HepG2 (cell line): Measurements from ENCODE around the gene PSPH. TPM values are rescaled to one million over a fixed set of nuclear protein-coding genes. Genes with fewer than 3 reads are reported as not detected.

Source experiments
- ARID4A ChIP-seq: sonication (generic); formaldehyde crosslinking; IDR thresholded peaks from 2 replicates; pipeline ENCODE4 v1.5.0; 2020; ENCODE audit warnings: mild to moderate bottlenecking, missing genetic modification reagents, borderline replicate concordance
- CCDC6 ChIP-seq: sonication (generic); formaldehyde crosslinking; IDR thresholded peaks from 2 replicates; pipeline ENCODE4 v1.8.1; 2022; ENCODE audit warnings: mild to moderate bottlenecking, missing genetic modification reagents, moderate library complexity
- DNMT3B ChIP-seq: conservative IDR thresholded peaks from 2 replicates; pipeline ENCODE4 v1.6.1; 2016; ENCODE audit warnings: missing biosample characterization, control low read depth
- ETV6 ChIP-seq: sonication (generic); formaldehyde crosslinking; conservative IDR thresholded peaks from 2 replicates; pipeline ENCODE4 v1.4.0; 2020; ENCODE audit warnings: missing genetic modification reagents
- FOXP1 ChIP-seq, 2 experiments: fragments of 450-650 bp in 1 of 2; IDR thresholded peaks; 2 replicates each; pipeline ENCODE4 v1.6.1; 2017 to 2018; ENCODE audit warnings: antibody characterized with exemption in 1 of 2
- NR1H2 ChIP-seq: sonication (generic); formaldehyde crosslinking; IDR thresholded peaks from 2 replicates; pipeline ENCODE4 v1.8.1; 2022; ENCODE audit warnings: low read depth, missing genetic modification reagents, borderline replicate concordance
- PBX3 ChIP-seq: sonication (generic); formaldehyde crosslinking; IDR thresholded peaks from 2 replicates; pipeline ENCODE4 v1.8.1; 2023; ENCODE audit warnings: missing genetic modification reagents, inconsistent platforms, borderline replicate concordance
- RBAK ChIP-seq: sonication (generic); formaldehyde crosslinking; IDR thresholded peaks from 2 replicates; pipeline ENCODE4 v1.5.1; 2020; ENCODE audit warnings: mild to moderate bottlenecking, missing genetic modification reagents
- SKI ChIP-seq: fragments of 450-650 bp; IDR thresholded peaks from one replicate; pipeline ENCODE4 v1.6.1; 2018; ENCODE audit warnings: mild to moderate bottlenecking; ENCODE audit not compliant: partially characterized antibody
- ZFAT ChIP-seq: sonication (generic); formaldehyde crosslinking; conservative IDR thresholded peaks from 2 replicates; pipeline ENCODE4 v1.8.1; 2023; ENCODE audit warnings: missing genetic modification reagents, inconsistent platforms
- ZFY ChIP-seq: sonication (generic); formaldehyde crosslinking; IDR thresholded peaks from 2 replicates; pipeline ENCODE4 v1.4.0; 2020; ENCODE audit warnings: missing genetic modification reagents
- ZNF256 ChIP-seq: sonication (generic); formaldehyde crosslinking; conservative IDR thresholded peaks from 2 replicates; pipeline ENCODE4 v1.4.0; 2020; ENCODE audit warnings: missing genetic modification reagents
- ZNF484 ChIP-seq: sonication (generic); formaldehyde crosslinking; IDR thresholded peaks from 2 replicates; pipeline ENCODE4 v1.5.1; 2020; ENCODE audit warnings: mild to moderate bottlenecking, low read depth, missing genetic modification reagents, borderline replicate concordance
- ZNF619 ChIP-seq: sonication (generic); formaldehyde crosslinking; IDR thresholded peaks from 2 replicates; pipeline ENCODE4 v1.4.0; 2020; ENCODE audit warnings: mild to moderate bottlenecking, missing genetic modification reagents
- ZNF780A ChIP-seq: sonication (generic); formaldehyde crosslinking; IDR thresholded peaks from 2 replicates; pipeline ENCODE4 v1.8.0; 2022; ENCODE audit warnings: mild to moderate bottlenecking, missing genetic modification reagents, moderate library complexity
- polyA plus RNA-seq, 8 experiments: library from polyadenylated mRNA; depleted of rRNA in 3 of 8; stranded (reverse) in 7 of 8; unstranded in 1 of 8; fragments of >200 nt; fragmentation: Illumina TruSeq in 4 of 8; extraction: Trizol in 4 of 8; gene quantifications; 2 replicates each; pipeline versions ENCODE4 v1.2.1 to v1.2.3, GENCODE V29; 2011 to 2016; ENCODE audit warnings: low read depth in 4 of 8, missing spikeins in 1 of 8, mixed read lengths in 1 of 8; ENCODE audit not compliant: insufficient read depth in 1 of 8
- total RNA-seq, 5 experiments: library from RNA; depleted of rRNA; stranded (reverse); fragments of >200 nt; fragmentation: Illumina TruSeq; extraction: Trizol; gene quantifications; 2 replicates each; pipeline ENCODE4 v1.2.3, GENCODE V29; 2016; ENCODE audit warnings: low read depth in 1 of 5
- TF ChIP-seq, protein P1 (sequence below): IDR thresholded peaks from 2 replicates; pipeline ENCODE4 v1.6.1; 2016; ENCODE audit warnings: low read depth, control low read depth
- TF ChIP-seq, protein P2 (sequence below): sonication (generic); formaldehyde crosslinking; IDR thresholded peaks from 2 replicates; pipeline ENCODE4 v1.8.0; 2022; ENCODE audit warnings: missing genetic modification reagents, mild to moderate bottlenecking, inconsistent platforms, borderline replicate concordance

Gene PSPH
- total and polyA plus RNA-seq, 2 of the 13 experiments (the other 11 are each of a cell fraction or from before 2014, with no cell fraction given), result 85.5 to 124 TPM

DNA sequence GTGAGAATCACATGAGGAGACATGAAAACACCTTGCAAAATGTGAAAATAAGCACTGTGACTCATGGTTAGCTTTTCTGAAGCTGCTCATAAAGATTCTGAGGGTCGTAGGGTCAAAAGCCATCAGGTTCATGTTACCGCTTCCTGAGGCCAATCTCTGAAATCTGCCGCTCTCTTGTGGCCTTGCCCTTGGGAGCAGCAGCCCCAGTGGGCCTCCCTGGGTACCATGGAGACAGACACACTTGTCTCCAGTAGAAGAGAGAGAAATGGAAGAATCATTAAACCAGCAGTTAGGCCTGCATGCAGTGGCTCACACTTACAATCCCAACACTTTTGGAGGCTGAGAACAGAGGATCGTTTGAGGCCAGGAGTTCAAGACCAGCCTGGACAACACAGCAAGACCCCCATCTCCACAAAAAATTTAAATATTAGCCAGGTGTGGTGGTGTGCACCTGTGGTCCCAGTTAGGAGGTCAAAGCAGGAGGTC is 44.0 kb downstream of the PSPH start (continued):
- TF ChIP-seq, protein P1, sequence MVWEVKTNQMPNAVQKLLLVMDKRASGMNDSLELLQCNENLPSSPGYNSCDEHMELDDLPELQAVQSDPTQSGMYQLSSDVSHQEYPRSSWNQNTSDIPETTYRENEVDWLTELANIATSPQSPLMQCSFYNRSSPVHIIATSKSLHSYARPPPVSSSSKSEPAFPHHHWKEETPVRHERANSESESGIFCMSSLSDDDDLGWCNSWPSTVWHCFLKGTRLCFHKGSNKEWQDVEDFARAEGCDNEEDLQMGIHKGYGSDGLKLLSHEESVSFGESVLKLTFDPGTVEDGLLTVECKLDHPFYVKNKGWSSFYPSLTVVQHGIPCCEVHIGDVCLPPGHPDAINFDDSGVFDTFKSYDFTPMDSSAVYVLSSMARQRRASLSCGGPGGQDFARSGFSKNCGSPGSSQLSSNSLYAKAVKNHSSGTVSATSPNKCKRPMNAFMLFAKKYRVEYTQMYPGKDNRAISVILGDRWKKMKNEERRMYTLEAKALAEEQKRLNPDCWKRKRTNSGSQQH (CRISPR knock-in tag), result no peak
- TF ChIP-seq ZNF780A (CRISPR knock-in tag), result no peak
- no peak for TF ChIP-seq ZNF484 (CRISPR knock-in tag)
- TF ChIP-seq, protein P2, sequence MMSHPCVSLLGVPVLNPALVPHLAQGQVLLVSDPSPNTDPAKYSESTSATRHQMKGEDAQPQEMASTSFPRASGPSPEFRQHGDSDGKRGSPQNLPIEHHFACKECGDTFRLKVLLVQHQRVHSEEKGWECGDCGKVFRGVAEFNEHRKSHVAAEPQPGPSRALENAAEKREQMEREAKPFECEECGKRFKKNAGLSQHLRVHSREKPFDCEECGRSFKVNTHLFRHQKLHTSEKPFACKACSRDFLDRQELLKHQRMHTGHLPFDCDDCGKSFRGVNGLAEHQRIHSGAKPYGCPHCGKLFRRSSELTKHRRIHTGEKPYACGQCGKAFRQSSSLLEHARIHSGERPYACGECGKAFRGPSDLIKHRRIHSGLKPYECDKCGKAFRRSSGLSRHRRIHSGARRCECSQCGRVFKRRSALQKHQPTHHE (CRISPR knock-in tag), result no peak
- peak; percentile 78; the same call in 1 of the 2 replicates for TF ChIP-seq ARID4A (CRISPR knock-in tag)
- TF ChIP-seq ETV6, result no peak; the same call in 1 of the 2 replicates
- TF ChIP-seq ZNF256 (CRISPR knock-in tag), result no peak
- no peak for TF ChIP-seq RBAK (CRISPR knock-in tag)
- TF ChIP-seq PBX3, result no peak
- TF ChIP-seq NR1H2 (CRISPR knock-in tag), result no peak
- TF ChIP-seq FOXP1 (IDR thresholded peaks at IDR 0.05), result 0 out of 2 replicates have a peak, but pooled peaks have one; percentile 45
- TF ChIP-seq FOXP1 (CRISPR knock-in tag; IDR thresholded peaks at IDR 0.05), result peak; percentile 85
- TF ChIP-seq SKI, result peak; percentile 99
- no peak for TF ChIP-seq DNMT3B (CRISPR knock-in tag)
- TF ChIP-seq ZFAT (CRISPR knock-in tag), result no peak
- TF ChIP-seq ZNF619 (CRISPR knock-in tag), result peak; percentile 26; the same call in 1 of the 2 replicates
- peak; percentile 74 for TF ChIP-seq CCDC6 (CRISPR knock-in tag)
- peak; percentile 59; the same call in 1 of the 2 replicates for TF ChIP-seq ZFY
